ENCODE results near the gene HSPA5. TPM values are rescaled to one million over a fixed set of nuclear protein-coding genes. Genes with fewer than 3 reads are reported as not detected.

The HSPA5 gene
- total RNA-seq, 1 experiment from 2014 or later: 288 TPM

DNA sequence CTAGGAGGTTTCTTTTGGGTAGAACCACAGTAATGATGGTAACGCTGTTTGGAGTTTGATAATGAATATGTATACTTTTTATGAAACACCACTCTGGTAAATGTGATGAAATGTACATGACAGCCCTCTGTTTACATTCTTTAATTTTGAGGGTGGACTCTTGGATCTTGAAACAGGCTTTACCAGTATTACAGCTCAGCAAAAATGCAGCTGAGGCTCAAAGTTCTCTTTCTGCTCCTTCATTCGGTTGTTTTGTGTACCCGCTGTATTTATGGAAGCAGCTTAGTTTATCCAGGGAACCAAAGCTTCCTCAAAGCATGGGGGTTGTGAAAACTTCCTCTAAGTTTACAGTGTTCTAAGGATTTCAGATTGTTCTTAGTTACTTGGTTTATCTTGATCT lies 31.6 kb upstream of the HSPA5 start:
- H3K27ac Mint-ChIP-seq (ENCODE audit: unreplicated experiment): peak overlapping the region; percentile 68
- intact Hi-C loops (cut with micrococcal nuclease; ENCODE audit: unreplicated experiment): loop anchor here (1.0 kb wide), 2 partner anchors 25 to 29 kb away; no protein-coding TSS in a partner anchor
- H3K36me3 ChIP-seq (ENCODE audit: control insufficient read depth, insufficient read depth, low read length): no peaks in the 10 kb centered on the region
- CTCF ChIA-PET: interaction anchor here (0.8 kb wide), 1 partner anchor 25 kb away, joined by 4 read pairs; no protein-coding TSS in a partner anchor
- TF ChIP-seq, protein P1, sequence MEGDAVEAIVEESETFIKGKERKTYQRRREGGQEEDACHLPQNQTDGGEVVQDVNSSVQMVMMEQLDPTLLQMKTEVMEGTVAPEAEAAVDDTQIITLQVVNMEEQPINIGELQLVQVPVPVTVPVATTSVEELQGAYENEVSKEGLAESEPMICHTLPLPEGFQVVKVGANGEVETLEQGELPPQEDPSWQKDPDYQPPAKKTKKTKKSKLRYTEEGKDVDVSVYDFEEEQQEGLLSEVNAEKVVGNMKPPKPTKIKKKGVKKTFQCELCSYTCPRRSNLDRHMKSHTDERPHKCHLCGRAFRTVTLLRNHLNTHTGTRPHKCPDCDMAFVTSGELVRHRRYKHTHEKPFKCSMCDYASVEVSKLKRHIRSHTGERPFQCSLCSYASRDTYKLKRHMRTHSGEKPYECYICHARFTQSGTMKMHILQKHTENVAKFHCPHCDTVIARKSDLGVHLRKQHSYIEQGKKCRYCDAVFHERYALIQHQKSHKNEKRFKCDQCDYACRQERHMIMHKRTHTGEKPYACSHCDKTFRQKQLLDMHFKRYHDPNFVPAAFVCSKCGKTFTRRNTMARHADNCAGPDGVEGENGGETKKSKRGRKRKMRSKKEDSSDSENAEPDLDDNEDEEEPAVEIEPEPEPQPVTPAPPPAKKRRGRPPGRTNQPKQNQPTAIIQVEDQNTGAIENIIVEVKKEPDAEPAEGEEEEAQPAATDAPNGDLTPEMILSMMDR (IDR thresholded peaks at IDR 0.05; ENCODE audit: insufficient read depth in 1 of 2, low read depth in 1 of 2, low read length in 1 of 2, severe bottlenecking in 1 of 2, unreplicated experiment in 1 of 2): no peak
- peaks cover 25% of the 10 kb centered on the region for H3K4me1 Mint-ChIP-seq (ENCODE audit: low read depth, unreplicated experiment)
- H3K4me3 Mint-ChIP-seq (ENCODE audit: unreplicated experiment): peak overlapping the region; percentile 55
- no TSS peak for BruUV-seq (replicated peaks)
- H3K9me3 ChIP-seq: no peaks in the 10 kb centered on the region
- H3K4me1 ChIP-seq: peaks cover 61% of the 10 kb centered on the region
- no peaks in the 10 kb centered on the region for H3K27me3 Mint-ChIP-seq (ENCODE audit: insufficient read depth, unreplicated experiment)
- DNase-seq: peak; percentile 79 to 86
- peaks cover 38% of the 10 kb centered on the region for H3K36me3 Mint-ChIP-seq (ENCODE audit: insufficient read depth, unreplicated experiment)
- no peaks in the 10 kb centered on the region for H3K9me3 Mint-ChIP-seq (ENCODE audit: unreplicated experiment)
- no peaks in the 10 kb centered on the region for H3K27me3 ChIP-seq (replicated peaks; ENCODE audit: control insufficient read depth, insufficient read depth, low read length)
- POLR2A ChIA-PET: interaction anchor here (0.6 to 2.0 kb wide), 6 partner anchors 9 to 72 kb away, joined by 3 to 17 read pairs (median 4); partner anchors contain the start of genes GAPVD1, HSPA5 and RABEPK
- no peak overlapping the region; the same call in 1 of the 2 replicates for H3K4me3 ChIP-seq (ENCODE audit: low read depth, low read length)

DNA sequence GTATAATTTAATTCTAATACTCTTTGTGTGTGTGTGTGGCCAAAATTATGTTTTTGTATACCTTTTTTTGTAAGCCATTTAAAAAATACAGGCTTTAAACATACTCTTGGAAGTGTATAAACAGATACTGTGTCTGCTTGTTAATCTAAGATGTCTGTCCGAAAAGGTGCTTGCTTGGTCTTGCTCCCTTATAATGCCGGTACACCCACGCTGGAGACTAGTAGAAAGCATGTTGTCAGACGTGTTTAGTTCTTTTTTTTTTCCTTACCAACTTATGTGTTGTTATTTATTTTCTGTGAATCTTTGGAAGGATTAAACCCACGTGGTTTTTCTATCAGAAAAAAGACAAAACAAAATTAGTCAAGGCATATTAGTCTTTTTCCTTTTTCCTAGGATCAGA lies 29.9 kb upstream of the HSPA5 start:
- Mint-ChIP-seq H3K4me3 (ENCODE audit: unreplicated experiment) (no peak overlapping the region), H3K36me3 (ENCODE audit: insufficient read depth, unreplicated experiment) (peaks cover 45% of the 10 kb centered on the region), H3K4me1 (ENCODE audit: low read depth, unreplicated experiment) (peaks cover 16% of the 10 kb centered on the region), H3K27ac (ENCODE audit: unreplicated experiment) (peak overlapping the region; percentile 68), H3K9me3 (ENCODE audit: unreplicated experiment) (no peaks in the 10 kb centered on the region), H3K27me3 (ENCODE audit: insufficient read depth, unreplicated experiment) (no peaks in the 10 kb centered on the region)
- Histone ChIP-seq H3K4me3 (ENCODE audit: low read depth, low read length) (no peak overlapping the region), H3K4me1 (peaks cover 48% of the 10 kb centered on the region), H3K27me3 (replicated peaks; ENCODE audit: control insufficient read depth, insufficient read depth, low read length) (no peaks in the 10 kb centered on the region), H3K36me3 (ENCODE audit: control insufficient read depth, insufficient read depth, low read length) (no peaks in the 10 kb centered on the region), H3K9me3 (no peaks in the 10 kb centered on the region)
- POLR2A ChIA-PET: no interaction called here
- TF ChIP-seq, protein P1 (IDR thresholded peaks at IDR 0.05; ENCODE audit: insufficient read depth in 1 of 2, low read depth in 1 of 2, low read length in 1 of 2, severe bottlenecking in 1 of 2, unreplicated experiment in 1 of 2): no peak
- intact Hi-C loops (cut with micrococcal nuclease; ENCODE audit: unreplicated experiment): no loop called here
- DNase-seq: no peak
- CTCF ChIA-PET: no interaction called here
- BruUV-seq (replicated peaks): TSS peak; percentile 12

DNA sequence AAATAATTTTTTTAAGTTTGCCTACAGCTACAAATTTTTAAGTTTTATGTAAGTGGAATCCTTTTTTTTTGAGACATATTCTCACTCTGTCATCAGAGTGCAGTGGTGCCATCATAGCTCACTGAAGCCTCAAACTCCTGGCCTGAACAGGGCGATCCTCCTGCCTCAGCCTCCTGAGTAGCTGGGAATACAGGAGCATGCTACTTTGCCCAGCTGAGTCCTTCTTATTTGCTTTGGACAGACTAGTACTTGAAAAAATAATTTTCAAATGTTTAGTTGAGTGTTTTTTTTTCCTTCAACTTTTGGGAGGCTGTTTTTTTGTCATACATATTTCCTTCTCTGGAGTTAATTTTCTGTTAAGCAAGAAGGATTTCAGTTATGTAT lies 27.9 kb upstream of the HSPA5 start:
- ChIA-PET POLR2A (no interaction called here), CTCF (interaction anchor here (1.4 kb wide), 1 partner anchor 13 kb away, joined by 3 read pairs; no protein-coding TSS in a partner anchor)
- H3K27ac Mint-ChIP-seq (ENCODE audit: unreplicated experiment): peak overlapping the region; percentile 76
- H3K4me3 Mint-ChIP-seq (ENCODE audit: unreplicated experiment): no peak overlapping the region
- DNase-seq: no peak
- Histone ChIP-seq H3K4me3 (ENCODE audit: low read depth, low read length) (no peak overlapping the region), H3K36me3 (ENCODE audit: control insufficient read depth, insufficient read depth, low read length) (no peaks in the 10 kb centered on the region), H3K4me1 (peaks cover 31% of the 10 kb centered on the region), H3K27me3 (replicated peaks; ENCODE audit: control insufficient read depth, insufficient read depth, low read length) (no peaks in the 10 kb centered on the region), H3K9me3 (no peaks in the 10 kb centered on the region)
- TF ChIP-seq, protein P1 (IDR thresholded peaks at IDR 0.05; ENCODE audit: insufficient read depth in 1 of 2, low read depth in 1 of 2, low read length in 1 of 2, severe bottlenecking in 1 of 2, unreplicated experiment in 1 of 2): no peak
- no TSS peak for BruUV-seq (replicated peaks)
- peaks cover 21% of the 10 kb centered on the region for H3K4me1 Mint-ChIP-seq (ENCODE audit: low read depth, unreplicated experiment)
- H3K27me3 Mint-ChIP-seq (ENCODE audit: insufficient read depth, unreplicated experiment): no peaks in the 10 kb centered on the region
- peaks cover 65% of the 10 kb centered on the region for H3K36me3 Mint-ChIP-seq (ENCODE audit: insufficient read depth, unreplicated experiment)
- intact Hi-C loops (cut with micrococcal nuclease; ENCODE audit: unreplicated experiment): no loop called here
- no peaks in the 10 kb centered on the region for H3K9me3 Mint-ChIP-seq (ENCODE audit: unreplicated experiment)

All from Caco-2 (cell line).